Hematopoietic multipotent progenitor cell (in vitro differentiated cells): ENCODE results near the gene PUS7. TPM values are rescaled to one million over a fixed set of nuclear protein-coding genes. Genes with fewer than 3 reads are reported as not detected.
"Not testable (repeated sequence)": the region's sequence is repeated elsewhere in the genome, so short reads cannot be mapped to it uniquely, and the experiment has no call there.

Source experiments
- DNase-seq, 3 donors: peaks; one replicate each; pipeline ENCODE4 v3.0.0-alpha.2; 2011 to 2015; ENCODE audit warnings: low read depth in 2 of 3, low spot score in 2 of 3
- total RNA-seq: library from RNA; depleted of rRNA; stranded (reverse); fragments of >200 nt; gene quantifications from one replicate; pipeline ENCODE4 v1.2.3, GENCODE V29; 2012

The PUS7 gene
- total RNA-seq, 1 donor, result 6.2 TPM

DNA sequence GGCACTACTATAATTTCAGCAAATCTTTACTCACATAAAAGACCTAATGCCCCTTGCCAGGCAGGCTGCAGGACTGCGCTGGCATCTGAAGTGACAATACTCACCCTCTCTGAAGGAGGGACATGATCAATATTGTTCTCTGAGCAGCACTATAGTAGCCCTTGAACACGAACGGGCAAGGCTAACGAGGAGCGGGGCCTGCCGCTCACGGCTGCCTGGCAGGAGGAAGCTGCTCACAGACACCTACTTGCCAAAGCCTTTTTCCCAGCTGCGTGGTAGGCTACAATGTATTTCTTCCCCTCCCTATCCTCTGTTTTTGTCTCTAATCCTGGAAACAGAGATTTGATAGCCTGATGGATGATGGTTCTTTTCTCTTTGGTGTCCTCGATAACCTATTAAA lies 19.9 kb downstream of the PUS7 start:
- DNase-seq, result no peak

DNA sequence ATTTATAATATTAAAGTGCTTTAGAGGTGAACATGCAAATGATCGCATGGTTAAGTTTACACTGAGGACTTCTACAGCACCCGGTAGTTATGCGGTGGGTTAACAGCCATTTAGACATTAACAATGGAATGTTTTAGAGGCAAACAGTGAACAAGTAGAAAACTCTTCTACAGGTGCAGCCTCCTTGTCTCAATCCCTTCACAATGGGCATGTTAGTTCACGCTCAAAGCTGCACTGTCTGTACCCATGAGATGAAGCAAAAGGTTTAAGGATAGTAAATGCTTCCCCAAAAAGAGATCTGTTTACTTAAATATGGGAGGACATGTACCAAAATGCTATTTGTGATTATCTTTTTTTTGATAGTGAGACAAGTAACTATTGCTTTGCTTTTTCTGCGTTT lies 25.1 kb downstream of the PUS7 start:
- no peak for DNase-seq

DNA sequence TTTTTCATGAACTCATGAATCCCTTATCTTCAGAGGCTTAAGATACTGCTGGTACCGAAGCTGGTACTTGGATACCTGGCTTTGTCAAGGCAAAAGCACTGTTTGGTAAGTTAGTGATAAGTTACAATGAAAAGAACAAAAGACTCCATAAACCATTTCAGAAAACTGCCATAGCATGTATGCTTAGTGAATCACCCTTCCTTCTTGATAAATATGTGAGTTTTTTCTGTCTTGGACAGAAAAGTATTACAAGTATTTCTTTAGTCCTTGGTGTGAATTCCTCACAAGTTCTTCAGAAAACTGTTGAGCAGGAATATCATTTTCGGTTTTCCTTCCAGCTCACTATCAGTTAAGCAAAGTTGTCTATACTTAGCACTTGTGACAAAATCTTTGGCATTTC lies 25.6 kb downstream of the PUS7 start:
- DNase-seq, result no peak

DNA sequence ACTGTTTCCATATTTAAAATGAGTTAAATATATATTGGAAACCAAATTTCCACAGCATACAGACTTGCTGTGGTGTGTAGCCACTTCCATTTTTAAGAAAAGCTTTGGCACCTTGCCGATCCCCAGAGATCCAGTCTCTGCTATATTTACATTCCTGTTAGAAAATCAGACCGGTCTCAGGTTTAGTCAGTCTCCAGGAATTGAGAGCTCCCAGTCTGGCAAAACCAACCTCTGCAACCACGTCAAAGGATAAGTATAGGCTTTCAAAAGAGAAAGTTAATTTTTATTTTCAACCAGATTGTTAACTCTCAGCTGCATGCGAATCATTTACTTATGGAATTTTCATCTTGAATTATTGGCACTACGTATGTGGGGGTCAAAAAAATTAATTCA lies 28.2 kb downstream of the PUS7 start:
- no peak for DNase-seq

DNA sequence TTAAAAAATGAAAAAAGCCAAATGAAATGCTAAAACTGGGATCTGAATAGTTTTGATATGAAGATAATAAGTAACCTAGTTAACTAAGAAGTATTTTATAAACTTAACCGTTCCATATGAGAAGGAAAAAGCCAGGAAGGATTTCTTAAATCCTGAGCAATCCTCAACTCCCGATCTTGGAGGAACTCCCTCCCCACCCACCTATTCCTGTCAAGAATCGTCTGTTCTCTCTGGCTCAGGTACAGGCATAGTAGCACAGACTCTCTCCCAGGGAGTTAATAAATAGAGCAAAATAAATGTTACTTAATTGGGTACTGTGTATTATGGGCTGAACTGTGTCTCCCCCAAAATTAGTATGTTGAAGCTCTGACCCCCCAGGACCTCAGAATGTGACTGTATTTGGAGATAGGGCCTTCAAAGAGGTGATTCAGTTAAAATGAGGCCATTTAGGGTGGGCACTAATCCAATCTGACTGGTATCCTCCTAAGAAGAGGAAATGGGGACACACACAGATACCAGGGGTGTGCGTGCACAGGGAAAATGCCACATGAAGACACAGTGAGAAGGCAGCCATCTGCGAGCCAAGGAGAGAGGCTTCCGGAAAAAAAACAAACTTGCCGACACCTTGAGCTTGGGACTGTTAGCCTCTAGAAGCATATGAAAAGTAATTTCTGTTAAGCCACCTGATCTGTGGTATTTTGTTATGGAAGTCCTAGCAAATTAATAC lies 28.7 kb downstream of the PUS7 start:
- DNase-seq, result no peak

DNA sequence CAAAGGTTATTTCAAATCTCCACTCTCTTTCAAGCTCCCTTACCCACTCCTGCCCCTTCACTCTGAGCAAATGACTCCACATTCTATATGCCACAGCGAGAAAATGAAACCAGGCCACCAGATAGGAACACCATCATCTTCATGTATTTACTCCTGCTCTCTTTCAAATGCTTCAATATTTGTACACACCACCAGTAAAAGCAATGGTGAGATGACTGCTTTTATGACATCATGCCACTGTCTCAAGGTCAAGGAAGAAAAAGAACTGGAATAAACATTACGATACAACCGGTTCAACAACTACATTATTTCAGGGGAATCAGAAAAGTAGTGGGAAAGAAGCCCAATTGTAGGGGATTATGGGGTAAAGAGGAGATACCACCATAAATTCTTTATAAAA lies 32.7 kb downstream of the PUS7 start:
- no peak for DNase-seq

DNA sequence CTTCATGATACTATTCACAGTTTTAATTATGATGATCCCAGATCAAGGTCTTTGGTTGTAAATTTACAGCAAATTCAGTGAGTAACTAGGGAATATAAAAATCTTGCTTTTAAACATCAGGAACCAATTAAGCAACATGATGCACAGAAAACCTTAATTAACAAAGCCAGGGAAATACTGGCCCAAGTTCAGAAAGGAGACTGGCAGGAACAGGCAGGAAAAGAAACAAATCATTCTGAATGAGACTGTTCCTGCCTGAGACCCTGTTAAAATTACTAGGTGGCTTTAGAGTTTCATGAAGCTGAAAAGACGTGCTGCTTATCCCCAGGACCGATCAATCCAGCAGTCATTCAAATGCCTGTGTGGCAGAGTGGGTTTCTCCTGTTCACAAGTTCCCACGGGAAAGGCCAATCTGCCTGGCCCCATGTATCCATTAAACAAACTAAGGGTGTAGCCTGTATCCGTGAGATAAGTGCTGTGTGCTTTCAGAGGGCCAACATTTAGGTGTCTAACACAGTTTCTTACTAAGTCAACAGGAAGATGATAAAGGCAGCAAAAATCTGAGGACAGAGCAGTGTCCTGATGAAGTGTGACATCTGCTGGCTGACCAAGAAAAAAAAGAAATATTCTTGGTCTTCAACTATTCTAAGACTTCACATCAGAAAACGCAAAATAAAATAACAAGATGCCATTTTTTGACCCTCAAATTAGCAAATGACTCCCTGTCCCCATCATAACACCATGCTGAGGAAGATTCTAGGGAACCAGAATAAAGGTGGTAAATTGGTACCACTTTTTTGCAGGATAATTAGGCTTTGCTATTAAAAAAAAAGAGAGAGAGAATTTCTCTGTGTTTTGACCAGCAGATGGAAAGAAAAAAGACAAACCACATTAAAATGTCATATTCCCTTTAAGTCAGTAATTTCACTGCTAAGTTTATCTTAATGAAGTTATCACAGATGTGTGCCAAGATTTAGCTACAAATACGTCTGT lies 34.2 kb downstream of the PUS7 start:
- DNase-seq, result peak in 2 of 3 donors; percentile 3 to 45

DNA sequence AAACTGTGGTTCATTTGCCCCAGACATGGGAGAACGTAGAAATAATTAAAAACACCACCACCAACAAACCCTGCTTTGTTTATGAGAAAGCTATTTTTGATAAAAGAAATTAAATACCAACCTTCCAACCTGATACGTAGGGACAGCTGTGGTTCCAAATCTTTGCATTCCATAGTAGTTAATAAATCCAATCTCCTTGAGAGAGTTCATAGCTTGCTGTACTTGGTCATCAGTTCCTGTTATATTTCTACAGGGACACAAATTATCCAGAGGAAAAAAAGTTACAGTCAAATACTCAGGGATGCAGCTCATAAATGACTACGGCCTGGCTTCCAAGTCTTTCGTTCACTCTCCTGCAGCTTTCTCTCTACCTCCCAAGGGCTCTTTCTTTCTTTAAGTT lies 41.1 kb downstream of the PUS7 start:
- DNase-seq, result no peak

DNA sequence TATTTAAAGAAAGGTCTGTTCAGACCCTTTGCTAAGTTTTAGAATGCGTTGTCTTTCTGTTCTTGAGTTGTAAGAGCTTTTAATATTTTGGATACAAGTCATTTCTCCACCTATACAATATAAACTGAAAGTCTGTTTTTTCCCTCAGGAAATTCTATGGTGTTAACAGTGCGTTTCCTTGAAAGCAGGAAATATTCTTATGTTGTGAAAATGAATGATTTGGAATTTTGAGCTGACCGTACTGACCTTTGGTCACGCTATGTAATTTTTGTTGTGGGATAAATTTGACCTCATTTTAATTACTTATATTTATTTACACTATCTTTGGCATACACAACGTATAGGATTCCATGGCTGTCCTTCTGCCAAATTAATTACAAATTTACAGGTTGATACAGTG lies 43.5 kb downstream of the PUS7 start:
- DNase-seq, result no peak

DNA sequence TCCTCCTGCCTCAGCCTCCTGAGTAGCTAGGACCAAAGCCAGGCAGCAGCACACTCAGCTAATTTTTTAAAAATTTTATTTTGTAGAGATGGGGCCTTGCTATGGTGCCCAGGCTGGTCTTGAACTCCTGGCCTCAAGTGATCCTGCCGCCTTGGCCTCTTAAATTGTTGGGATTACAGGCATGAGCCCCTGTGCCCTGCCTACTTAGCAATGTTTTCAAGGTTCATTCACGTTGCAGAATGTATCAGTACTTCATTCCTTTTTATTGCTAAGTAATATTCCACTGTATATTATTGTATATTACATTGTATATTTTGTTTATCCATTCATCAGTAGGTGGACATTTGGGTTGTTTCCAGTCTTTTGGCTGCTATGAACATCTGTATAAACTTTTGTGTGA lies 44.2 kb downstream of the PUS7 start:
- no peak for DNase-seq

DNA sequence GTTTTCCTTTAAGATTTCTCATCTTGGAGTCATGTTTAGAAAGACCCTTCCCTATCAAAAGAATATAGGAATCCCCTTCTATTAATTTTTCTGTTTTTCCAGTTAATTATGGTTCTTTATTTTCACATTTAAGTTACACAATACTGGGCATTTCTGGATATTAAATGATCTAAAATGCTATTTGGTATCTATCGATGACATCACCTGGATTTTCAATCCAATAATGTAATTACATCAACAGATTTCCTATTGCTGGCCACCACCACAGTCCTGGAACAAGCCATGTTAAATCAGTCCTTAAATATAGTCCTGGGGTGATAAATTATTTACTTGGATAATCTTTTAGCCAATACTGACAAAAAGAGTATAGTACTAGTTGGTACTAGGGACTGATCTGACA lies 48.0 kb downstream of the PUS7 start:
- no peak for DNase-seq

DNA sequence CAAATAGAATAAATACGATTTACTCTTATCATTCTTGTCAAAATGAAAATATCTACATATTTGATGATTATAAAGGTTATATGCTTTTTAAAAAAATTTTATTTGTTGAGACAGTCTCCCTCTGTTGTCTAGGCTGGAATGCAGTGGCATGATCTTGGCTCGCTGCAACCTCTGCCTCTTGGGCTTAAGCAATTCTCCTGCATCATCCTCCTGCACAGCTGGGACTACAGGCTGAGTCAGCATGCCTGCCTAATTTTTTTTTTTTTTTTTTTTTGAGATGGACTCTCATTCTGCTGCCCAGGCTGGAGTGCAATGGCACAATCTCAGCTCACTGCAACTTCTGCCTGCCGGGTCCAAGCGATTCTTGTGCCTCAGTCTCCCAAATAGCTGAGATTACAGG lies 48.9 kb downstream of the PUS7 start:
- no peak for DNase-seq

DNA sequence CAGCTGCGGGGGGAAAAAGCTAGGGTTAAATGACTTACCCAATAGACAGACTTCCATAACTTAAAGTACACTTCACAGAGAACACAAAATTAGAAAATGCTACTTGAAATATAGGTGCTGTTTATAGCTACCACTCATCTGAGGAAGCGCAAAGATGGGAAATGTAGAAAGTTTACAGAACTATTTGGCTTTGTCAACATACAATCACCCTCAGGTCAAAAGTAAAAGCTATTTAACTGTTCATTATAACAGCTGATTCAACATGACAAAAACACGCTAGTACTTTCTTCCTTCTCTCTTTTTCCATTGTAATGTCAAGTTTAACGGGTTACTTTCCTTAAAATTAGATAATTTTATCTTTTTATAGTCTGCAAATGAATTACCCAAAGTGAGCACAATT lies 51.2 kb downstream of the PUS7 start:
- DNase-seq, result no peak

DNA sequence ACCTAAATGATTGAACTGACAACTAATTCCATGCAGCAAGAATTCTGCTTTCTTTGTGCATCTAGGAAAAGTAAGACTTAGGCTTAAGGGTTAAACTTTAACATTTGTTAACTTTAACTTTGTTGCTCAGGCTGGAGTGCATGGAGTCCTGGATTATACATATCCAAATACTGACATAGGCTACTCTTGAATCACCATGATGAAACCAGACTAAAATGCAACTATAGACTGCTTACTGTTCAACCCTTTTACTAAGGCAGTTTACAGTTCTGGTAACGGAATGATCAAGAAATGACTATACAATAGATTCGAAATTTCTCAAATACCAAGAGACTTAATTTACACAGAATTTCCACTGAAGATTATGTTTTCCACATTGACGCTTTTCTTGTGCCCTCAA lies 52.0 kb downstream of the PUS7 start:
- DNase-seq, result no peak

DNA sequence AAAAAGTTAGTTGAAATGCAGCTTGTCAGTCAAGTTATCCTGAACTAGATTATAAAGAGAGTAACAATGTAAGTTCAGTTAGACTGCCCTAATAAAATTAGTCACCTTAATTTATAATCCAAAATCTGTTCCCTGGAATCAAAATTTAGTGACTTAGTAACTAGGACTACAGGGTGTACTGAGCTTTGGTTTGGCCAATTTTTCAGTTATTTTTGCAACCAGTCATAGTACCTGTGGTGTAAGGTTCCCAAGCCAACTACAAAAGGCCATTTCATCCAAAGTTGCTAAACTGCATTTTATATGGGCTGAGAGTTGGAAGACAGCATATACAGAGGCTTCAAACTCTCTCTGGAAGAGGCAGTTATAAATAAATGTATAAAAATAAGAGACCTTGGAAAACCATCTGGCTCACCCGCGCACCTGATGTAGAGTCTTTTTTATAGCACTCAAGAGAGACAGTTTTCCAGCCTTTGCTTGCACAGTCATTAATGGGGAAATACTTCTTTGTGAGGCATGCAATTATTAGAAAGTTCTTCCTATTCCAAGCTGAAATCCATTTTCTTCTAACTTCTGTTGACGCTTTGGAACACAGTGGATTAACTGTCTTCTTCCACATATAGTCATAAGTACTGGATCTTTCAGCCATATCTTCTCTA lies 59.2 kb downstream of the PUS7 start:
- DNase-seq, result no peak

DNA sequence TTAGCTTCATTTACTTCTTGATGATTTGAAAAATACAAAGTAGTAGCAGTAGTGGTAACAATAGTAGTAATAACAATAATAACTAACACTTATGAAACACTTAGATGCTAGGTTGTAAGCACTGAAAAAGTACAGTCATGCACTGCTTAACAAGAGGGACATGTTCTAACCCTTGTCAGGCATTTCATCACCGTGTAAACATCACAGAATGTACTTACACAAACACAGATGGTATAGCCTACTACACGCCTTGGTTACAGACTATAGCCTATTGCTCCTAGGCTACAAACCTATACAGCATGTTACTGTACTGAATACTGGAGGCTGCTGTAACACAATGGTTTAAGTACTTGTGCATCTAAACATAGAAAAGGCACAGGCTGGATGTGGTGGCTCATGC lies 60.6 kb downstream of the PUS7 start:
- no peak for DNase-seq

DNA sequence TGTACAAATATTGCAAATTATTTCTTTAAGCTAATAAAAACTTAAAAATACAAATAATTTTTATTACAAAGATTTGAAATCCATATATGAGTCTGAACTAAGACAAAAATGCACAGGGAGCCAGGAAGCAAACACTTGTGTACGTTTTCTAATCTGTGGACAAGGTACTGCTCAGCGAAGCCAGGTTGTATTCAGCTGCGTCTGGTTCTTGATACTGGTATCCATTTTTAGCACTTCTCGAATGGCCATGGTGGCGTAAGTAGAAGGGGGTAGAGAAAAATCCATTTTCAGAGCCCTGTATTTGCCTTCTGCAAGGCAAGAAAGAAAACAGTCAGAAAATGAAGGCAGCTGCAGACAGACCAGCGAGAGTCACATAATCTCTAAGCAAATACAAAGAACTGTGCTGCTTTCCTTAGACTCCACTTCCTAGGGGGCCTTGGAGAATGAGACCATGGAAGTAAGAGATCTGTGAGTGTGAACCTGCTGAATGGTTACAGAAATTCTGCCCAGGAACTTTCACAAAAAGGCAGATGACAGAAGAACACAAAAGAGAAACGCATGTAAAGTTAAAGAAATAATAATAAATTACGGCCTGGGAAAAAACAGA lies 64.3 kb downstream of the PUS7 start:
- DNase-seq, result no peak

DNA sequence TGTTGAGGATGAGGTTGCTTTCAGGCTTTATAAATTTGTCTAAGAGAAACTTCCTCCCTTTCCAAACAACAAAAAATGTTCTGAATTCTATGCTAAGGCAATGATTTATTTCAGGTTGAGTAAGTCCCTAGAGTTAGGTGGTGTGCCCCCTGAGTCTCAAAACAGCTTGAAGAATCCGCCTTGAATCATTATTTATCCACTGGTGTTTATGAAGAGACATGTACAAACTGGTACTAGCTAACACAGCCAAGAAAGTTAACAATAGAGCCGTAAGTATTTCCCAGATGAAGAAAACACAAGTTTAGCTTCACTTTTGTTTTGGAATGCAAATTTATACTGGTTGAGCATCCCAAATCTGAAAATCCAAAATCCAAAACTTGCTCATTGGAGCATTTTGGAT lies 67.2 kb downstream of the PUS7 start:
- DNase-seq, result no peak

DNA sequence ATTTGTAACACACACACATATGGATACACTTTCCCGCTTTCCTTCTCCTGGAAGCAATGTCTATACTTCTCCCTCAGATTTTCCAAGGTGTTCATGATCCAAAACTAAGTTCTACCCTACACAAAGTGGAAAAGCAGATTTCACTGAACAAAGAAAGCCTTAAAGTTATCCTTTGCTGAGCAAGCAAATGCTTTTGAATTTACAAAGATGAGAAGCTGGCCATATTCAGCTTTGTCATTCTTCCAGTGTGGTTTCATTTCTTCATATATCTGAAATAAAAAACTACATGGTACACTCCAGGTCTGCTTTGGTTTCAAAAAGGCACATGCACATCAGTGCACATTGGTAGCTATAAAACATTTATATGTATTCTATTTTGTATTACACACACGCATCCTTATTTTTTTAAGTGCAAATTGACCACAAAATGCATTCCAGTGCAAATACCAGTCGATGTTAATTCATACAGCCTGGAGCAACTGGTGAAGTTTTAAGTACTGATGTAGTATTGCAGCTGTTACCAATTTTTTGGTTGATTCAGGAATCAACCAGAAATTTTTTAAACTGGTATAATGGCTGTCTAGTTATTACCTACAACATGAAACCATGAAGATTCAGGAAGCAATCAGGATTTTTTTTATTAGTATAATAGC lies 67.8 kb downstream of the PUS7 start:
- DNase-seq, result no peak

DNA sequence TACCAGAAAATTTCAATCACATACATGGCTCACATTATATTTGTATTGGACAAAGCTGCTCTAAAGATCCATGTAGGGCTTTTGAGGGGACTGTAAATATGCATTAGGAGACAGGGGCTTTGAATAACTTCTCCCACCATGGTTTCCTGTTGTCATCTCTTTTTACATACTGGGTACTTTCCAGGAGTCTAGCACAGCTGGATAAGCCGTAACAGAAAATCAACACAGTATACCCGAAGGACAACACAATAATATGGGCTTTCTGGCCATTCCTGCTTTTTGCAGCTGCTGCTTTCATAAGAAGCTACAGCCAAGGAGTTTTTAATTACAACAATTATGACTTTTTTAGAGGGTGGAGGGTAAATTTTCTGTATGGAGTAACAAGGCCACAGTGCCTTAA lies 70.0 kb downstream of the PUS7 start:
- DNase-seq, result no peak

DNA sequence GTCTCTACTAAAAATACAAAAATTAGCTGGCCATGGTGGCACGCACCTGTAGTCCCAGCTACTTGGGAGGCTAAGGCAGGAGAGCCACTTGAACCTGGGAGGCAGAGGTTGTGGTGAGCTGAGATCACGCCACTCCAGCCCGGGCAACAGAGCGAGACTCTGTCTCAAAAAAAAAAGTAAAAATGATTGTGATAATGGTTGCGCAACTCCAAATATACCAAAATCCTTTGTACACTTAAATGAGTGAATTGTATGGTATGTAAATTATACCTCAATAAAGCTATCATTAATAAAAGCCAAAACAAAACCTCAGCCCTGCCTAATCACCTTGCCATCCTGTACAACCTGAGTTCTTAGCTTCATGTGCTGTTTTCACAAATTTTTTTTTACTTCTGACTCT lies 71.2 kb downstream of the PUS7 start:
- DNase-seq, result not testable (repeated sequence)
